Small intestine (tissue), 7 donors: ENCODE data around the gene ZSWIM4. TPM values are rescaled to one million over a fixed set of nuclear protein-coding genes. Genes with fewer than 3 reads are reported as not detected.

ENCODE experiments used
- DNase-seq, 2 donors: peaks; one replicate each; pipeline versions ENCODE4 v3.0.0 to v3.0.0-alpha.2; 2013
- FAIRE-seq: peaks from 2 replicates; lab custom pipeline; 2012; peaks lifted over from hg19 to GRCh38; lab: Jason Lieb, UNC
- H3K27ac ChIP-seq, 3 donors: one replicate each; pipeline ENCODE4 v1.5.1; 2013; ENCODE audit warnings: low read length in 2 of 3, mild to moderate bottlenecking in 2 of 3, control low read depth in 1 of 3, inconsistent platforms in 1 of 3, low read depth in 1 of 3, moderate library complexity in 1 of 3
- H3K27me3 ChIP-seq, 3 donors: one replicate each; pipeline ENCODE4 v1.6.1; 2013; ENCODE audit warnings: low read length in 3 of 3, inconsistent platforms in 1 of 3; ENCODE audit not compliant: control insufficient read depth in 3 of 3, insufficient read depth in 3 of 3
- H3K36me3 ChIP-seq, 3 donors: one replicate each; pipeline ENCODE4 v1.6.1; 2013; ENCODE audit warnings: low read length in 3 of 3, inconsistent platforms in 1 of 3, low read depth in 1 of 3, mild to moderate bottlenecking in 1 of 3, moderate library complexity in 1 of 3; ENCODE audit not compliant: control insufficient read depth in 3 of 3, insufficient read depth in 2 of 3
- H3K4me1 ChIP-seq, 3 donors: one replicate each; pipeline ENCODE4 v1.6.1; 2013; ENCODE audit warnings: low read length in 2 of 3, inconsistent platforms in 1 of 3, low read depth in 1 of 3, mild to moderate bottlenecking in 1 of 3, moderate library complexity in 1 of 3; ENCODE audit not compliant: control insufficient read depth in 3 of 3, insufficient read depth in 2 of 3
- H3K4me3 ChIP-seq, 3 donors: one replicate each; pipeline ENCODE4 v1.5.1; 2013; ENCODE audit warnings: low read length in 3 of 3, control low read depth in 1 of 3, inconsistent platforms in 1 of 3, low read depth in 1 of 3, mild to moderate bottlenecking in 1 of 3, moderate library complexity in 1 of 3
- H3K9me3 ChIP-seq, 2 donors: one replicate each; pipeline ENCODE4 v1.6.1; 2013; ENCODE audit warnings: low read depth in 1 of 2, low read length in 1 of 2; ENCODE audit not compliant: control insufficient read depth in 2 of 2, insufficient read depth in 1 of 2
- WGBS, 3 donors: extraction: QIAGEN DNeasy Blood & Tissue Kit; methylation state at CpG; one replicate each; pipeline ENCODE4 v1.1.7; 2013; 5-methylcytosine and 5-hydroxymethylcytosine counted together
- polyA plus RNA-seq, 4 donors: library from polyadenylated mRNA; stranded (reverse) in 3 of 4; unstranded in 1 of 4; fragments of 200-250 nt in 3 of 4; fragments of 120-200 nt in 1 of 4; gene quantifications; one replicate each; pipeline versions ENCODE4 v1.2.1 to v1.2.3, GENCODE V29; 2013
- donor health status: healthy with polysubstance abuse.
- donor health status: control.
- donor health status: control.
- donor health status: Bipolar disorder and iron deficiency.
- donor health status: healthy.

Gene ZSWIM4
- polyA plus RNA-seq, 4 donors: 0.45 to 4.0 (median 1.8) TPM

GRCh38 chr19:13823256-13823655, 28.0 kb downstream of the ZSWIM4 start:
- Histone ChIP-seq H3K36me3 (peaks cover 0 to 46% (median 0%) of the 10 kb centered on the region in 3 donors), H3K27me3 (no peaks in the 10 kb centered on the region), H3K4me1 (peaks cover 0 to 7% (median 0%) of the 10 kb centered on the region in 3 donors), H3K9me3 (no peaks in the 10 kb centered on the region), H3K27ac (no peak overlapping the region), H3K4me3 (no peak overlapping the region)
- no peak for DNase-seq
- no peak for FAIRE-seq
- 74 to 92% (median 81%) methylated on average over 8 of the region's 8 CpGs for WGBS, 3 donors

- DNase-seq (no peak), FAIRE-seq (no peak)
- Histone ChIP-seq H3K9me3 (no peaks in the 10 kb centered on the region), H3K27me3 (no peaks in the 10 kb centered on the region), H3K36me3 (peaks cover 0 to 51% (median 0%) of the 10 kb centered on the region in 3 donors), H3K4me1 (peaks cover 0 to 5% (median 0%) of the 10 kb centered on the region in 3 donors), H3K27ac (no peak overlapping the region), H3K4me3 (no peak overlapping the region)
- WGBS, 3 donors: 87 to 92% (median 87%) methylated on average over 2 of the region's 2 CpGs
Measured at GRCh38 chr19:13823901-13824300, 28.7 kb downstream of the ZSWIM4 start.

GRCh38 chr19:13824703-13825102, 29.5 kb downstream of the ZSWIM4 start:
- H3K27me3 ChIP-seq: no peaks in the 10 kb centered on the region
- no peak for FAIRE-seq
- DNase-seq: no peak
- no peaks in the 10 kb centered on the region for H3K9me3 ChIP-seq
- H3K27ac ChIP-seq: no peak overlapping the region
- peaks cover 0 to 5% (median 0%) of the 10 kb centered on the region in 3 donors for H3K4me1 ChIP-seq
- no peak overlapping the region for H3K4me3 ChIP-seq
- H3K36me3 ChIP-seq: peaks cover 0 to 55% (median 0%) of the 10 kb centered on the region in 3 donors

GRCh38 chr19:13825489-13826441, 30.5 kb downstream of the ZSWIM4 start:
- H3K9me3 ChIP-seq: no peaks in the 10 kb centered on the region
- H3K27ac ChIP-seq: no peak overlapping the region
- DNase-seq: peak in 1 of 2 donors; percentile 55
- no peak for FAIRE-seq
- H3K4me1 ChIP-seq: peaks cover 0 to 5% (median 0%) of the 10 kb centered on the region in 3 donors
- H3K36me3 ChIP-seq: peaks cover 0 to 65% (median 4%) of the 10 kb centered on the region in 3 donors
- H3K27me3 ChIP-seq: no peaks in the 10 kb centered on the region
- WGBS, 3 donors: 89 to 92% (median 90%) methylated on average over 28 to 30 of the region's 30 CpGs
- no peak overlapping the region for H3K4me3 ChIP-seq

GRCh38 chr19:13826652-13827235, 31.5 kb downstream of the ZSWIM4 start:
- FAIRE-seq (no peak), DNase-seq (no peak)
- Histone ChIP-seq H3K36me3 (peaks cover 0 to 71% (median 7%) of the 10 kb centered on the region in 3 donors), H3K9me3 (no peaks in the 10 kb centered on the region), H3K27ac (no peak overlapping the region), H3K4me1 (peaks cover 0 to 5% (median 0%) of the 10 kb centered on the region in 3 donors), H3K4me3 (no peak overlapping the region), H3K27me3 (no peaks in the 10 kb centered on the region)
- WGBS, 3 donors: 85 to 89% (median 87%) methylated on average over 9 of the region's 9 CpGs

GRCh38 chr19:13827656-13828055, 32.4 kb downstream of the ZSWIM4 start:
- peaks cover 0 to 76% (median 7%) of the 10 kb centered on the region in 3 donors for H3K36me3 ChIP-seq

GRCh38 chr19:13830114-13830740, 35.0 kb downstream of the ZSWIM4 start:
- FAIRE-seq: no peak

More at GRCh38 chr19:13827656-13828055, 32.4 kb downstream of the ZSWIM4 start:
- 80 to 88% (median 85%) methylated on average over 4 of the region's 4 CpGs for WGBS, 3 donors
- no peaks in the 10 kb centered on the region for H3K9me3 ChIP-seq
- H3K27ac ChIP-seq: no peak overlapping the region
- no peak overlapping the region for H3K4me3 ChIP-seq
- H3K27me3 ChIP-seq: no peaks in the 10 kb centered on the region
- DNase-seq (peak in 1 of 2 donors; percentile 38), FAIRE-seq (no peak)
- H3K4me1 ChIP-seq: peaks cover 0 to 5% (median 0%) of the 10 kb centered on the region in 3 donors

More at GRCh38 chr19:13830114-13830740, 35.0 kb downstream of the ZSWIM4 start:
- Histone ChIP-seq H3K27ac (no peak overlapping the region), H3K9me3 (no peaks in the 10 kb centered on the region), H3K4me3 (no peak overlapping the region), H3K36me3 (peaks cover 0 to 76% (median 7%) of the 10 kb centered on the region in 3 donors), H3K27me3 (no peaks in the 10 kb centered on the region), H3K4me1 (peaks cover 0 to 15% (median 2%) of the 10 kb centered on the region in 3 donors)
- 95 to 96% (median 95%) methylated on average over 40 to 47 of the region's 47 CpGs for WGBS, 3 donors
- no peak for DNase-seq
